ENCODE measurements around the gene OR52W1. TPM values are rescaled to one million over a fixed set of nuclear protein-coding genes. Genes with fewer than 3 reads are reported as not detected.

Gene OR52W1
- not detected for polyA plus RNA-seq

- Mint-ChIP-seq H3K36me3 (peaks cover 4% of the 10 kb centered on the region), H3K27me3 (no peaks in the 10 kb centered on the region), H3K4me1 (peaks cover 0 to 13% (median 8%) of the 10 kb centered on the region in 3 donors), H3K4me3 (no peak within 1 kb of the TSS), H3K9me3 (no peaks in the 10 kb centered on the region), H3K27ac (no peak within 1 kb of the TSS)
Observed at GRCh38 chr11:6199174-6199810, at the start of gene OR52W1. TSS of gene OR52W1 (plus strand) at chr11:6199224. CDS start at chr11:6199224, 0 bp downstream.

GRCh38 chr11:6151117-6151516 is 47.9 kb upstream of the OR52W1 start:
- peaks cover 0 to 4% (median 4%) of the 10 kb centered on the region in 3 donors for H3K9me3 Mint-ChIP-seq
- H3K27ac Mint-ChIP-seq: no peak overlapping the region
- no peaks in the 10 kb centered on the region for H3K36me3 Mint-ChIP-seq
- no peak overlapping the region for H3K4me3 Mint-ChIP-seq
- H3K4me1 Mint-ChIP-seq: no peaks in the 10 kb centered on the region
- H3K27me3 Mint-ChIP-seq: no peaks in the 10 kb centered on the region

GRCh38 chr11:6152126-6152525 is 46.9 kb upstream of the OR52W1 start:
- no peak overlapping the region for H3K4me3 Mint-ChIP-seq
- no peak overlapping the region for H3K27ac Mint-ChIP-seq
- no peaks in the 10 kb centered on the region for H3K4me1 Mint-ChIP-seq
- no peaks in the 10 kb centered on the region for H3K27me3 Mint-ChIP-seq
- H3K9me3 Mint-ChIP-seq: peaks cover 0 to 4% (median 4%) of the 10 kb centered on the region in 3 donors
- no peaks in the 10 kb centered on the region for H3K36me3 Mint-ChIP-seq

- Mint-ChIP-seq H3K4me3 (no peak overlapping the region), H3K9me3 (no peaks in the 10 kb centered on the region), H3K36me3 (no peaks in the 10 kb centered on the region), H3K27ac (no peak overlapping the region), H3K4me1 (no peaks in the 10 kb centered on the region), H3K27me3 (no peaks in the 10 kb centered on the region)
Observed at GRCh38 chr11:6156628-6157359, 42.2 kb upstream of the OR52W1 start.

- no peak within 1 kb of the TSS for H3K27ac Mint-ChIP-seq
- H3K4me3 Mint-ChIP-seq: peak within 1 kb of the TSS in 1 of 4 donors; percentile 25
- peaks cover 0 to 5% (median under 1%) of the 10 kb centered on the region in 3 donors for H3K9me3 Mint-ChIP-seq
- H3K36me3 Mint-ChIP-seq: peaks cover 4% of the 10 kb centered on the region
- H3K27me3 Mint-ChIP-seq: peaks cover 11% of the 10 kb centered on the region
- H3K4me1 Mint-ChIP-seq: no peaks in the 10 kb centered on the region
Observed at GRCh38 chr11:6170226-6170625, 28.8 kb upstream of the OR52W1 start, which contains the start of gene OR52B2. TSS of gene OR52B2 (minus strand) at chr11:6170326. CDS start at chr11:6170326, 0 bp downstream.

- Mint-ChIP-seq H3K4me1 (peaks cover 0 to 2% (median 0%) of the 10 kb centered on the region in 3 donors), H3K4me3 (no peak overlapping the region), H3K9me3 (peaks cover 0 to 8% (median 2%) of the 10 kb centered on the region in 3 donors), H3K27ac (no peak overlapping the region), H3K27me3 (peaks cover 10% of the 10 kb centered on the region), H3K36me3 (peaks cover 3% of the 10 kb centered on the region)
Observed at GRCh38 chr11:6175440-6175839, 23.6 kb upstream of the OR52W1 start.

GRCh38 chr11:6191742-6192141 is 7.3 kb upstream of the OR52W1 start:
- no peak overlapping the region for H3K27ac Mint-ChIP-seq
- no peak overlapping the region for H3K4me3 Mint-ChIP-seq
- H3K9me3 Mint-ChIP-seq: no peaks in the 10 kb centered on the region
- H3K36me3 Mint-ChIP-seq: no peaks in the 10 kb centered on the region
- peaks cover 0 to 1% (median 0%) of the 10 kb centered on the region in 3 donors for H3K4me1 Mint-ChIP-seq
- no peaks in the 10 kb centered on the region for H3K27me3 Mint-ChIP-seq

GRCh38 chr11:6194065-6194581 is 4.9 kb upstream of the OR52W1 start:
- Mint-ChIP-seq H3K27ac (no peak overlapping the region), H3K9me3 (no peaks in the 10 kb centered on the region), H3K4me1 (peaks cover 0 to 1% (median 0%) of the 10 kb centered on the region in 3 donors), H3K4me3 (no peak overlapping the region), H3K36me3 (no peaks in the 10 kb centered on the region), H3K27me3 (no peaks in the 10 kb centered on the region)

GRCh38 chr11:6196396-6196795 is 2.6 kb upstream of the OR52W1 start:
- Mint-ChIP-seq H3K9me3 (no peaks in the 10 kb centered on the region), H3K27ac (no peak overlapping the region), H3K36me3 (peaks cover 4% of the 10 kb centered on the region)

GRCh38 chr11:6197466-6198200 is 1.4 kb upstream of the OR52W1 start:
- Mint-ChIP-seq H3K9me3 (no peaks in the 10 kb centered on the region), H3K4me1 (peaks cover 0 to 1% (median 0%) of the 10 kb centered on the region in 3 donors), H3K27ac (no peak overlapping the region), H3K4me3 (no peak overlapping the region), H3K36me3 (peaks cover 4% of the 10 kb centered on the region), H3K27me3 (no peaks in the 10 kb centered on the region)

More at GRCh38 chr11:6196396-6196795, 2.6 kb upstream of the OR52W1 start:
- Mint-ChIP-seq H3K4me1 (peaks cover 0 to 1% (median 0%) of the 10 kb centered on the region in 3 donors), H3K27me3 (no peaks in the 10 kb centered on the region), H3K4me3 (no peak overlapping the region)

- peaks cover 4% of the 10 kb centered on the region for H3K36me3 Mint-ChIP-seq
- peak overlapping the region in 1 of 3 donors; percentile 32 for H3K27ac Mint-ChIP-seq
- H3K4me1 Mint-ChIP-seq: peaks cover 0 to 14% (median 8%) of the 10 kb centered on the region in 3 donors
- H3K9me3 Mint-ChIP-seq: no peaks in the 10 kb centered on the region
- no peaks in the 10 kb centered on the region for H3K27me3 Mint-ChIP-seq
- H3K4me3 Mint-ChIP-seq: peak overlapping the region in 1 of 4 donors; percentile 4
Observed at GRCh38 chr11:6200975-6201374, 2.0 kb downstream of the OR52W1 start.

- Mint-ChIP-seq H3K4me3 (no peak overlapping the region), H3K27me3 (no peaks in the 10 kb centered on the region)
Observed at GRCh38 chr11:6201481-6201880, 2.5 kb downstream of the OR52W1 start.

GRCh38 chr11:6202041-6202440 is 3.0 kb downstream of the OR52W1 start:
- Mint-ChIP-seq H3K4me3 (no peak overlapping the region), H3K9me3 (no peaks in the 10 kb centered on the region), H3K36me3 (peaks cover 4% of the 10 kb centered on the region), H3K27me3 (no peaks in the 10 kb centered on the region), H3K27ac (no peak overlapping the region), H3K4me1 (peaks cover 0 to 13% (median 8%) of the 10 kb centered on the region in 3 donors)

More at GRCh38 chr11:6201481-6201880, 2.5 kb downstream of the OR52W1 start:
- Mint-ChIP-seq H3K27ac (no peak overlapping the region), H3K36me3 (peaks cover 4% of the 10 kb centered on the region), H3K4me1 (peaks cover 0 to 13% (median 8%) of the 10 kb centered on the region in 3 donors), H3K9me3 (no peaks in the 10 kb centered on the region)

- Mint-ChIP-seq H3K27ac (peak overlapping the region in 1 of 3 donors; percentile 17), H3K36me3 (peaks cover 4% of the 10 kb centered on the region), H3K4me1 (peaks cover 0 to 13% (median 8%) of the 10 kb centered on the region in 3 donors), H3K4me3 (no peak overlapping the region), H3K9me3 (no peaks in the 10 kb centered on the region), H3K27me3 (no peaks in the 10 kb centered on the region)
Observed at GRCh38 chr11:6203327-6203726, 4.3 kb downstream of the OR52W1 start.

GRCh38 chr11:6204706-6205105 is 5.7 kb downstream of the OR52W1 start:
- H3K4me1 Mint-ChIP-seq: peaks cover 0 to 13% (median 8%) of the 10 kb centered on the region in 3 donors
- no peaks in the 10 kb centered on the region for H3K9me3 Mint-ChIP-seq
- peaks cover 4% of the 10 kb centered on the region for H3K36me3 Mint-ChIP-seq
- H3K27ac Mint-ChIP-seq: no peak overlapping the region
- H3K4me3 Mint-ChIP-seq: no peak overlapping the region
- H3K27me3 Mint-ChIP-seq: no peaks in the 10 kb centered on the region
